Measurements from ENCODE around the gene AFG3L2. TPM values are rescaled to one million over a fixed set of nuclear protein-coding genes. Genes with fewer than 3 reads are reported as not detected.

Gene AFG3L2
- total RNA-seq, 5 donors from 2014 or later (not counting 1 experiment from before 2014, with no cell fraction given), result 30.6 to 37.4 (median 36.3) TPM

DNA sequence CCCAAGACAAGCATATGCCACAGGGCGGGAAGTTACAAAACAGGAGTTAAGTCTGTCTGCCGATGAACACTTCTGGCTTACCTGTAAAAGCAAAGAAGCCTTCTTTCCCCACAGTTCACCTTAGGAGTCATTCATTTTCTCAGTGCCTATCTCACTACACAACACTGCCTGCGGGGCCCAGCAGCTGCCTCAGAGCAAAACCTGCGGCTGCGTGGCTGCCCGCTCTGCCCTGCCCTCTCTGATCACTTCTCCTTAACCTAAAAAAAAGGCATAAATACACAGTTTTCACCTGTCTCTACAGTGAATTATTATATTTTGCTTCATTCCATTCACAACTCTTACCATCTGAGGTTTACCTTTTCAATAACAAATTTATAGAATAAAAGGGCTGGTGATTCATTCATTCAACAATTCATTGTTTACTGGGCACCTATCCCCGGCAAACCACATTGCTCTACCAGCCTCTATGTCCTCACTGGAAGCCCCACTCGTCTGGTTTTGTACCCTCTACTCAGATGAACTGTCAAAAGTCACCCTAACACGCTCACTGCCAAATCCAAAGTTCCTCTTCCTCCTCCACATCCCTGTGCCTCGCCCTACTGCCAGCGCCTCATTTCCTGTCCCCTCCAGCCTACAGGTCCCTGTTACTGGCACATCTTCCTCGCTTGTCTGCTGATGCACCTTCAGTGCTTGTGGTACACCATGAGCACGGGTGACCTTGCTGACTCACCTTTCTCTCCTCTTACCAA, 31.4 kb downstream of the AFG3L2 start:
- no peak for DNase-seq
- no peak overlapping the region for H3K4me3 Mint-ChIP-seq
- no peaks in the 10 kb centered on the region for H3K27me3 Mint-ChIP-seq
- H3K4me1 Mint-ChIP-seq, result peaks cover 0 to 6% (median 0%) of the 10 kb centered on the region in 3 donors
- peaks cover 54% of the 10 kb centered on the region for H3K36me3 Mint-ChIP-seq
- Histone ChIP-seq H3K36me3 (ENCODE audit: control insufficient read depth in 2 of 2, extremely low read depth in 1 of 2, insufficient read depth in 1 of 2, low read length in 1 of 2) (peaks cover 31 to 64% of the 10 kb centered on the region in 2 donors), H3K4me3 (ENCODE audit: control insufficient read depth in 1 of 2, extremely low read depth in 1 of 2, low read length in 1 of 2) (no peak overlapping the region), H3K27me3 (replicated peaks in 1 of 2; ENCODE audit: control insufficient read depth in 2 of 2, extremely low read depth in 1 of 2, insufficient read depth in 2 of 2, low read length in 1 of 2) (no peaks in the 10 kb centered on the region), H3K9me3 (no peaks in the 10 kb centered on the region), H3K27ac (ENCODE audit: low read length) (no peak overlapping the region), H3K4me1 (ENCODE audit: control insufficient read depth in 1 of 2, extremely low read depth in 1 of 2, insufficient read depth in 2 of 2, low read length in 2 of 2) (no peaks in the 10 kb centered on the region)
- no peaks in the 10 kb centered on the region for H3K9me3 Mint-ChIP-seq
- ATAC-seq (replicated peaks in 1 of 4), result no peak
- H3K27ac Mint-ChIP-seq, result peak overlapping the region in 1 of 2 donors; percentile 36
- ChIA-PET CTCF (no interaction called here), POLR2A (no interaction called here)
- WGBS (ENCODE audit: insufficient coverage), result 89% methylated on average over 13 of the region's 13 CpGs

DNA sequence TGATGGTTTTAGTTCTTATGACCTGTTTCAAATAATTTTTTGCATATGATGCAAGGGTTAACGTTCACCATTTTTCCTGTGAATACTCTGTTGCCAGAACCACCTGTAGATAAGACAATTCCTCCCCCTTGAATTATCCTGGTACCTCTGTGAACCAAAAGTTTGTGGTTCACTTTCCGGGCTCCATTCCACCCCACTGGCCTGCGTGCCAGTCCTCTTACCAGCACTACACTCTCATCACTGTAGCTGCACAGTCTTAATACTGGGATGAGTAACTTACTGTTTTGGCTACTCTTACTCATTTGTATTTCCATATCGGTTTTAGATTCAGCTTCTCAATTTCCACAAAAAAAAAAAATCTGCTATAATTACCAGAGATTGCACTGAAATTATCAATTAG, 34.4 kb downstream of the AFG3L2 start:
- H3K9me3 Mint-ChIP-seq, result no peaks in the 10 kb centered on the region
- peaks cover 28 to 56% of the 10 kb centered on the region in 2 donors for H3K36me3 ChIP-seq (ENCODE audit: control insufficient read depth in 2 of 2, extremely low read depth in 1 of 2, insufficient read depth in 1 of 2, low read length in 1 of 2)

DNA sequence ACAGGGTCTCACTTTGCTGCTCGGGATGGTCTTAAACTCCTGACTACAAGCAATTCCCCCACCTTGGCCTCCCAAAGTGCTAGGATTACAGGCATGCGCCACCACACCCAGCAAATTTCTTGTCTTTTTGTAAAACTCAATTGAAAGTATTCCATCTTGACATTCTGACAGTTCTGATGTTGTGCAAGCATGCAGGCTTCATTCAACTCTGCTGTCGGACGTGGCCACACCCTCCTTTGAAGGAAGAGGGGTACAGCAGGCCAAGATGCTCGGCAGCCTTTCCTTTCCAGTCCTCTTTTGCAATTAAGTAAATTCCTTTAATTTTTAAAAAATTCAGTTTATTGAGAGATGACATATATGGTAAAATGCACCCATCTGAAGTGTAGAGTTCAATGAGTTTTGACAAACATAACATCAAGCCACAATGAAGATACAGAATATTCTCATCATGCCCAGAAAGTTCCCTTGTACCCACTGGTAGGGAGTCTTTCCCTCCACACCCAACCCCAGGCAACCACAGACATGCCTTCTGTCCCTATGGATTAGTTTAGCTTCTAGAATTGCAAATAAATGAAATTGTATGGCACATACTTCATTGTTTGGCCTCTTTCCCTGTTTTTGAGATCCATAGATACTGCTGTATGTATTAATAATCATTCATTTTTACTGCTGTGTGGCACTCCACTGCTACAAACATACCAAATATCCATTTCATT, 35.9 kb downstream of the AFG3L2 start:
- peaks cover 49% of the 10 kb centered on the region for H3K36me3 Mint-ChIP-seq
- peaks cover 23 to 60% of the 10 kb centered on the region in 2 donors for H3K36me3 ChIP-seq (ENCODE audit: control insufficient read depth in 2 of 2, extremely low read depth in 1 of 2, insufficient read depth in 1 of 2, low read length in 1 of 2)
- CTCF ChIA-PET, result interaction anchor here in 1 of 2 donors (0.6 kb wide), 1 partner anchor 327 kb away, joined by 8 read pairs; no protein-coding TSS in a partner anchor

More for the DNA sequence above, 34.4 kb downstream of the AFG3L2 start:
- CTCF ChIA-PET, result no interaction called here
- no peak overlapping the region for H3K4me3 ChIP-seq (ENCODE audit: control insufficient read depth in 1 of 2, extremely low read depth in 1 of 2, low read length in 1 of 2)
- Mint-ChIP-seq H3K27me3 (no peaks in the 10 kb centered on the region), H3K4me1 (peaks cover 0 to 6% (median 0%) of the 10 kb centered on the region in 3 donors), H3K27ac (no peak overlapping the region), H3K36me3 (peaks cover 46% of the 10 kb centered on the region), H3K4me3 (no peak overlapping the region)
- no peaks in the 10 kb centered on the region for H3K9me3 ChIP-seq
- POLR2A ChIA-PET, result no interaction called here
- WGBS (ENCODE audit: insufficient coverage), result no CpG with 5 or more reads among the region's 4 CpGs
- ATAC-seq (replicated peaks in 1 of 4), result no peak
- no peak for DNase-seq
- no peak overlapping the region for H3K27ac ChIP-seq (ENCODE audit: low read length)
- H3K27me3 ChIP-seq (replicated peaks in 1 of 2; ENCODE audit: control insufficient read depth in 2 of 2, extremely low read depth in 1 of 2, insufficient read depth in 2 of 2, low read length in 1 of 2), result no peaks in the 10 kb centered on the region
- H3K4me1 ChIP-seq (ENCODE audit: control insufficient read depth in 1 of 2, extremely low read depth in 1 of 2, insufficient read depth in 2 of 2, low read length in 2 of 2), result no peaks in the 10 kb centered on the region

DNA sequence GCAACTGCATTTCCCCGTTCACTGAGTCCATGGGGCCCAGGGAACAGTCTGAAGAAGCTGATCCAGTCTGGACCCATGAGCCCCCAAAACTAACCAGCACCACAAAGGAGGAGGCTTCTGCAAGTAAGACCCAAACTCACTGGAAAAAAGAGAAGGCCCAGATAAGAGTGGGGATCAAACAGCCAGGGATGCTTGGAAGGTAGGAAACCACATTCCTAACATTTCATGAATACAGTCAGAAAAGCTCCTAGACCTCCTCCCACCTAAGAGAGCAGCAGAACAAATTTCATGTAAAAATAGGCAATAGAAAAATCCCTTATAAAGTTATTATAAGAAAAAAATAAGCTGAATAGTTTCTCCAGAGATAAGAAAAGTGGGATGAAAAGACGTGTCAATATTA, 38.6 kb downstream of the AFG3L2 start:
- ChIA-PET POLR2A (no interaction called here), CTCF (interaction anchor here (0.6 kb wide), 2 partner anchors 37 to 295 kb away, joined by 3 read pairs; no protein-coding TSS in a partner anchor)
- H3K9me3 ChIP-seq, result no peaks in the 10 kb centered on the region
- no peaks in the 10 kb centered on the region for H3K4me1 Mint-ChIP-seq
- no peak overlapping the region for H3K4me3 Mint-ChIP-seq
- H3K27me3 Mint-ChIP-seq, result no peaks in the 10 kb centered on the region
- no peaks in the 10 kb centered on the region for H3K27me3 ChIP-seq (replicated peaks in 1 of 2; ENCODE audit: control insufficient read depth in 2 of 2, extremely low read depth in 1 of 2, insufficient read depth in 2 of 2, low read length in 1 of 2)
- no peaks in the 10 kb centered on the region for H3K9me3 Mint-ChIP-seq
- H3K27ac Mint-ChIP-seq, result no peak overlapping the region
- H3K4me1 ChIP-seq (ENCODE audit: control insufficient read depth in 1 of 2, extremely low read depth in 1 of 2, insufficient read depth in 2 of 2, low read length in 2 of 2), result no peaks in the 10 kb centered on the region
- 100% methylated on average over 1 of the region's 2 CpGs for WGBS (ENCODE audit: insufficient coverage)
- no peak overlapping the region for H3K27ac ChIP-seq (ENCODE audit: low read length)
- H3K36me3 Mint-ChIP-seq, result peaks cover 56% of the 10 kb centered on the region
- H3K4me3 ChIP-seq (ENCODE audit: control insufficient read depth in 1 of 2, extremely low read depth in 1 of 2, low read length in 1 of 2), result no peak overlapping the region
- peaks cover 5 to 57% of the 10 kb centered on the region in 2 donors for H3K36me3 ChIP-seq (ENCODE audit: control insufficient read depth in 2 of 2, extremely low read depth in 1 of 2, insufficient read depth in 1 of 2, low read length in 1 of 2)
- DNase-seq (no peak), ATAC-seq (replicated peaks in 1 of 4) (no peak)

More for the DNA sequence above, 35.9 kb downstream of the AFG3L2 start:
- no peak overlapping the region for H3K27ac Mint-ChIP-seq
- ATAC-seq (replicated peaks in 1 of 4) (no peak), DNase-seq (no peak)
- no peaks in the 10 kb centered on the region for H3K4me1 ChIP-seq (ENCODE audit: control insufficient read depth in 1 of 2, extremely low read depth in 1 of 2, insufficient read depth in 2 of 2, low read length in 2 of 2)
- no peak overlapping the region for H3K27ac ChIP-seq (ENCODE audit: low read length)
- 100% methylated on average over 2 of the region's 5 CpGs for WGBS (ENCODE audit: insufficient coverage)
- POLR2A ChIA-PET, result no interaction called here
- H3K9me3 ChIP-seq, result no peaks in the 10 kb centered on the region
- no peak overlapping the region for H3K4me3 Mint-ChIP-seq
- H3K27me3 ChIP-seq (replicated peaks in 1 of 2; ENCODE audit: control insufficient read depth in 2 of 2, extremely low read depth in 1 of 2, insufficient read depth in 2 of 2, low read length in 1 of 2), result no peaks in the 10 kb centered on the region
- H3K9me3 Mint-ChIP-seq, result no peaks in the 10 kb centered on the region
- H3K27me3 Mint-ChIP-seq, result no peaks in the 10 kb centered on the region
- peaks cover 0 to 2% (median 0%) of the 10 kb centered on the region in 3 donors for H3K4me1 Mint-ChIP-seq
- H3K4me3 ChIP-seq (ENCODE audit: control insufficient read depth in 1 of 2, extremely low read depth in 1 of 2, low read length in 1 of 2), result no peak overlapping the region

DNA sequence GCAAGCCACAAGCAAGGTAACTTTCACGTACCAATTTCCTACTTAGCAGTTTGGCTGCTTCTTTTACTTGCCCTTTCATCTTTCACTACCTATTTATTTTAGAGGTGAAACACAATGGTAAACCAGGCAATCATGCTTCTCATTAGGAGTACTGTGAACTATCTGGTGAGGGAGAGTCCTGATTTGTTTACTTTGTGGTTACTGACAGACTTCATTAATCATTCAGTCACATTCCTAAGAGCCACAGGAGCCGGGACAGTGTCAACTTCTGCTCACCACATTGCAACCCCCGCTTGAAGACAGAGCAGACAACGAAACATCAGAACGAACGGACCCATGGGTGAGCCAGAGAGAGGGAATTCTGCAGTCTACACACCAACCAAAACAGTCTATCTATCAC, 40.1 kb downstream of the AFG3L2 start:
- Histone ChIP-seq H3K4me1 (ENCODE audit: control insufficient read depth in 1 of 2, extremely low read depth in 1 of 2, insufficient read depth in 2 of 2, low read length in 2 of 2) (no peaks in the 10 kb centered on the region), H3K36me3 (ENCODE audit: control insufficient read depth in 2 of 2, extremely low read depth in 1 of 2, insufficient read depth in 1 of 2, low read length in 1 of 2) (peaks cover 2 to 48% of the 10 kb centered on the region in 2 donors), H3K4me3 (ENCODE audit: control insufficient read depth in 1 of 2, extremely low read depth in 1 of 2, low read length in 1 of 2) (no peak overlapping the region), H3K27ac (ENCODE audit: low read length) (no peak overlapping the region), H3K9me3 (no peaks in the 10 kb centered on the region), H3K27me3 (replicated peaks in 1 of 2; ENCODE audit: control insufficient read depth in 2 of 2, extremely low read depth in 1 of 2, insufficient read depth in 2 of 2, low read length in 1 of 2) (no peaks in the 10 kb centered on the region)
- H3K4me3 Mint-ChIP-seq, result no peak overlapping the region
- DNase-seq (no peak), ATAC-seq (replicated peaks in 1 of 4) (no peak)
- peaks cover 44% of the 10 kb centered on the region for H3K36me3 Mint-ChIP-seq
- no peak overlapping the region for H3K27ac Mint-ChIP-seq
- H3K9me3 Mint-ChIP-seq, result no peaks in the 10 kb centered on the region
- CTCF ChIA-PET, result interaction anchor here in 1 of 2 donors (0.7 kb wide), 1 partner anchor 9 kb away, joined by 3 read pairs; no protein-coding TSS in a partner anchor
- WGBS (ENCODE audit: insufficient coverage), result 100% methylated on average over 5 of the region's 6 CpGs
- H3K27me3 Mint-ChIP-seq, result no peaks in the 10 kb centered on the region
- POLR2A ChIA-PET, result no interaction called here
- no peaks in the 10 kb centered on the region for H3K4me1 Mint-ChIP-seq

DNA sequence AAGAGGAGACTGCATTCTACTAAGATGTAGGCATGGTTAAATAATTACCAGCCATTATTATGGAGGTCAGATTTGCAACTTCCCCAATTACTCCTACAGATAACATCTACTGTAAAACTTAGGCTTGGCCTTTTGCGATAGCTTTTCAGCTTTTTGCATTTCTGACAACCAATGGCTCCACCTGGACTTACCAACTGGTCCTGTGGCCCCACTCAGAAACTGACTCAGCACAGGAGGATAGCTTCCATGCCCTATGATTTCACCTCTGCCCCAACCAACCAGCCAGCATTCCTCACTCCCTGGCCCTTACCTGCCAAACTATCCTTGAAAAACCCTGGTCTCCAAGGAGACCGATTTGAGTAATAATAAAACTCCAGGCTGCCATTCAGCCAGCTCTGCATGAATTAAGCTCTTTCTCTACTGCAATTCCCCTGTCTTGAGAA, 40.8 kb downstream of the AFG3L2 start:
- no peaks in the 10 kb centered on the region for H3K9me3 ChIP-seq
- Mint-ChIP-seq H3K4me3 (no peak overlapping the region), H3K36me3 (peaks cover 45% of the 10 kb centered on the region), H3K27ac (no peak overlapping the region), H3K27me3 (no peaks in the 10 kb centered on the region), H3K4me1 (no peaks in the 10 kb centered on the region), H3K9me3 (no peaks in the 10 kb centered on the region)
- DNase-seq (no peak), ATAC-seq (replicated peaks in 1 of 4) (no peak)
- peaks cover 2 to 46% of the 10 kb centered on the region in 2 donors for H3K36me3 ChIP-seq (ENCODE audit: control insufficient read depth in 2 of 2, extremely low read depth in 1 of 2, insufficient read depth in 1 of 2, low read length in 1 of 2)
- no peak overlapping the region for H3K27ac ChIP-seq (ENCODE audit: low read length)
- no peak overlapping the region for H3K4me3 ChIP-seq (ENCODE audit: control insufficient read depth in 1 of 2, extremely low read depth in 1 of 2, low read length in 1 of 2)
- CTCF ChIA-PET, result interaction anchor here in 1 of 2 donors (0.7 kb wide), 1 partner anchor 8 kb away, joined by 3 read pairs; no protein-coding TSS in a partner anchor
- POLR2A ChIA-PET, result no interaction called here
- H3K27me3 ChIP-seq (replicated peaks in 1 of 2; ENCODE audit: control insufficient read depth in 2 of 2, extremely low read depth in 1 of 2, insufficient read depth in 2 of 2, low read length in 1 of 2), result no peaks in the 10 kb centered on the region
- H3K4me1 ChIP-seq (ENCODE audit: control insufficient read depth in 1 of 2, extremely low read depth in 1 of 2, insufficient read depth in 2 of 2, low read length in 2 of 2), result no peaks in the 10 kb centered on the region
- 100% methylated on average over 2 of the region's 2 CpGs for WGBS (ENCODE audit: insufficient coverage)

All from T-cell (primary cell).